Choroid plexus epithelial cell (primary cell): ENCODE measurements around the gene KIF5A.

Experiments
- DNase-seq: peaks from one replicate; pipeline ENCODE4 v3.0.0-alpha.2; 2010; ENCODE audit warnings: low read depth
- H3K4me3 ChIP-seq: 2 replicates; pipeline ENCODE4 v1.5.1; 2011; ENCODE audit warnings: low read depth, mild to moderate bottlenecking, control low read depth, low read length, moderate library complexity
- TF ChIP-seq, protein P1 (sequence below): conservative IDR thresholded peaks from 2 replicates; pipeline ENCODE4 v1.5.1; 2011; ENCODE audit warnings: low read depth, mild to moderate bottlenecking, control low read depth, inconsistent platforms, low read length, moderate library complexity

KIF5A gene

GRCh38 chr12:57548488-57548887, 1.4 kb upstream of the KIF5A start:
- no peak overlapping the region for H3K4me3 ChIP-seq
- TF ChIP-seq, protein P1, sequence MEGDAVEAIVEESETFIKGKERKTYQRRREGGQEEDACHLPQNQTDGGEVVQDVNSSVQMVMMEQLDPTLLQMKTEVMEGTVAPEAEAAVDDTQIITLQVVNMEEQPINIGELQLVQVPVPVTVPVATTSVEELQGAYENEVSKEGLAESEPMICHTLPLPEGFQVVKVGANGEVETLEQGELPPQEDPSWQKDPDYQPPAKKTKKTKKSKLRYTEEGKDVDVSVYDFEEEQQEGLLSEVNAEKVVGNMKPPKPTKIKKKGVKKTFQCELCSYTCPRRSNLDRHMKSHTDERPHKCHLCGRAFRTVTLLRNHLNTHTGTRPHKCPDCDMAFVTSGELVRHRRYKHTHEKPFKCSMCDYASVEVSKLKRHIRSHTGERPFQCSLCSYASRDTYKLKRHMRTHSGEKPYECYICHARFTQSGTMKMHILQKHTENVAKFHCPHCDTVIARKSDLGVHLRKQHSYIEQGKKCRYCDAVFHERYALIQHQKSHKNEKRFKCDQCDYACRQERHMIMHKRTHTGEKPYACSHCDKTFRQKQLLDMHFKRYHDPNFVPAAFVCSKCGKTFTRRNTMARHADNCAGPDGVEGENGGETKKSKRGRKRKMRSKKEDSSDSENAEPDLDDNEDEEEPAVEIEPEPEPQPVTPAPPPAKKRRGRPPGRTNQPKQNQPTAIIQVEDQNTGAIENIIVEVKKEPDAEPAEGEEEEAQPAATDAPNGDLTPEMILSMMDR = no peak
- DNase-seq = no peak

GRCh38 chr12:57549203-57549908, 488 bp upstream of the KIF5A start:
- H3K4me3 ChIP-seq = peak overlapping the region; percentile 42
- TF ChIP-seq, protein P1 = no peak
- no peak for DNase-seq

- H3K4me3 ChIP-seq = no peak overlapping the region
Observed at GRCh38 chr12:57550641-57551549, 1.1 kb downstream of the KIF5A start.

DNA sequence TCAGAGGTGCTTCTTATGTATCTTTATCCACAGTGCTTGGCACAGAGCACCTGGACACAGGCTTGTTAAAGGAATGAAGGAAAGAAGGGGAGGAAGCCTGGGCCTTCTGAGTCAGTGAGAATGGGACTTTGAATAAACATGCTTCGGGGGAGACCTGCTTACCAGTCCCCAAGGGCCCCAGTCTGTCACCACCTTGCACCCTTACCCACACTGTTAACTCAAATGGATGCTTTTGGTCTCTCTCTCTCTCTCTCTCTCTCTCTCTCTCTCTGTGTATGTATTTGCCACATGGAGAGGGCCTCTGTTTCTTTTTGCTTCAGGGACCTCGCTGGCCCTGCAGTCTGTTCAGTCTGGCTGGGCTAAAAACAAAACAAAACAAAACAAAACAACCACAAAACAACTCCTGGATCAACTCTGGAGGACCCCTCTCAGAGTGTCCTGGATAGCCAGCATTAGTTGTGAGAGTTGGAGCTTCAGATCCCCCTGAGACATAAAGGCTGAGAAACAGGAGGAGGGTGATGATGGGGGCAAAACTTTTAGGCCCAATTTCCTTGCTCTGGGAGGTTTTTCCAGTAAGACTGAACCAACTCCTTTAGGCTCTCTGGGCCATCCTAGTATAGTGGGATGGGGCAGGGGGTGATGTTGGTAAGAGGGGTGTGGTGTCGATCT, 1.9 kb downstream of the KIF5A start:
- no peak for DNase-seq
- TF ChIP-seq, protein P1 = no peak
- no peak overlapping the region for H3K4me3 ChIP-seq

More at GRCh38 chr12:57550641-57551549, 1.1 kb downstream of the KIF5A start:
- DNase-seq = no peak
- TF ChIP-seq, protein P1 = no peak

- TF ChIP-seq, protein P1 = no peak
- DNase-seq = no peak
- H3K4me3 ChIP-seq = no peak overlapping the region
Observed at GRCh38 chr12:57552306-57552651, 2.4 kb downstream of the KIF5A start.

DNA sequence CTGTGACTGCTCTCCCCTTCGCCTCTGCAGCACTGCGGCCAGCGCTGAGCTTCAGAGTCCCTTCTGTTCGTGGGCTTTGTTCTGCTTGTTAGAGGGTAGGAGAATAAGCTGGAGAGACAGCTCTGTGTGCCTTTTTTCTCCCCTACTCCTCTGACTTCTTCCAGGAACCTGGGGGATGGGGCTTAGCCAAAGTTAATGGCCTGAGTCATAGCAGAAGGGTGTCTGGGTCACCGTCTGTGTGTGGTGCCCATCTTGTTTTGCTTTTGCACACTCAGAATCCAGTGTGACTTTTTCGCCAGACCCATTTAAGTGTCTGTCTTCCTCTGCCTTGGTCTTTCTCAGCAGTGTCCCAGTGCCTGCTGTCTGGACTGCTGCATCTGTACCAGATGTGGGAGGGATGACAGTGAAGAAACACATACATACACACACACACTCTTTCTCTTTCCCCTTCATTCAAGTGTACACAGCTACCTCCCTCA, 3.0 kb downstream of the KIF5A start:
- DNase-seq = peak; percentile 16
- no peak overlapping the region for H3K4me3 ChIP-seq
- TF ChIP-seq, protein P1 = no peak
